Coronary artery (tissue), 2 donors: Measurements from ENCODE around the gene DEDD2.
A peak's percentile ranks its signal among the peaks of the same experiment; 100 is the strongest.

Experiments used
- DNase-seq: peaks from one replicate; pipeline ENCODE4 v3.0.0-alpha.2; 2017; ENCODE audit warnings: low spot score
- H3K27ac ChIP-seq, 2 donors: fragments of 200-600 bp; sonication (generic); one replicate each; pipeline ENCODE4 v1.5.1; 2016 to 2019
- H3K4me3 ChIP-seq: fragments of 200-600 bp; sonication (generic); 2 replicates; pipeline ENCODE4 v1.5.1; 2016; ENCODE audit warnings: mild to moderate bottlenecking, moderate library complexity
- TF ChIP-seq, protein P1 (sequence below): fragments of 200-600 bp; sonication (generic); IDR thresholded peaks from one replicate; pipeline ENCODE4 v1.5.1; 2019; ENCODE audit warnings: antibody characterized with exemption

Gene DEDD2

GRCh38 chr19:42246143-42246921 lies 28.9 kb upstream of the DEDD2 start:
- DNase-seq = peak; percentile 90
- TF ChIP-seq, protein P1, sequence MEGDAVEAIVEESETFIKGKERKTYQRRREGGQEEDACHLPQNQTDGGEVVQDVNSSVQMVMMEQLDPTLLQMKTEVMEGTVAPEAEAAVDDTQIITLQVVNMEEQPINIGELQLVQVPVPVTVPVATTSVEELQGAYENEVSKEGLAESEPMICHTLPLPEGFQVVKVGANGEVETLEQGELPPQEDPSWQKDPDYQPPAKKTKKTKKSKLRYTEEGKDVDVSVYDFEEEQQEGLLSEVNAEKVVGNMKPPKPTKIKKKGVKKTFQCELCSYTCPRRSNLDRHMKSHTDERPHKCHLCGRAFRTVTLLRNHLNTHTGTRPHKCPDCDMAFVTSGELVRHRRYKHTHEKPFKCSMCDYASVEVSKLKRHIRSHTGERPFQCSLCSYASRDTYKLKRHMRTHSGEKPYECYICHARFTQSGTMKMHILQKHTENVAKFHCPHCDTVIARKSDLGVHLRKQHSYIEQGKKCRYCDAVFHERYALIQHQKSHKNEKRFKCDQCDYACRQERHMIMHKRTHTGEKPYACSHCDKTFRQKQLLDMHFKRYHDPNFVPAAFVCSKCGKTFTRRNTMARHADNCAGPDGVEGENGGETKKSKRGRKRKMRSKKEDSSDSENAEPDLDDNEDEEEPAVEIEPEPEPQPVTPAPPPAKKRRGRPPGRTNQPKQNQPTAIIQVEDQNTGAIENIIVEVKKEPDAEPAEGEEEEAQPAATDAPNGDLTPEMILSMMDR = peak; percentile 62
- Histone ChIP-seq H3K27ac (peak overlapping the region; percentile 50 to 71), H3K4me3 (no peak overlapping the region)

DNA sequence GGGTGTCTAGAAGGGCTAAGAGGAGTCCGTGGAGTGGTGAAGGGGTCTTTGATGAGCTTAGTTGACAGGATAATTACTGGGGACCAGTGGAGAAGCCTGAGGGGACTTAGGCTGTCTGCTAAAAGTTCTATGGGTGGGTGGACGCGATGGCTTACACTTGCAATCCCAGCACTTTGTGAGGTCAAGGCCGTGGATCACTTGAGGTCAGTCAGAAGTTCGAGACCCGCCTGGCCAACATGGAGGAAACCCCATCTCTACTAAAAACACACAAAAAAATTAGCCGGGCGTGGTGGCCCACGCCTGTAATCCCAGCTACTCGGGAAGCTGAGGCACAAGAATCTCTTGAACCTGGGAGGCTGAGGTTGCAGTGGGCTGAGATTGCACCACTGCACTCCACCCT lies 27.8 kb upstream of the DEDD2 start:
- DNase-seq = no peak
- H3K27ac ChIP-seq = peak overlapping the region; percentile 85 to 94
- peak overlapping the region; percentile 90 for H3K4me3 ChIP-seq
- TF ChIP-seq, protein P1 = no peak

DNA sequence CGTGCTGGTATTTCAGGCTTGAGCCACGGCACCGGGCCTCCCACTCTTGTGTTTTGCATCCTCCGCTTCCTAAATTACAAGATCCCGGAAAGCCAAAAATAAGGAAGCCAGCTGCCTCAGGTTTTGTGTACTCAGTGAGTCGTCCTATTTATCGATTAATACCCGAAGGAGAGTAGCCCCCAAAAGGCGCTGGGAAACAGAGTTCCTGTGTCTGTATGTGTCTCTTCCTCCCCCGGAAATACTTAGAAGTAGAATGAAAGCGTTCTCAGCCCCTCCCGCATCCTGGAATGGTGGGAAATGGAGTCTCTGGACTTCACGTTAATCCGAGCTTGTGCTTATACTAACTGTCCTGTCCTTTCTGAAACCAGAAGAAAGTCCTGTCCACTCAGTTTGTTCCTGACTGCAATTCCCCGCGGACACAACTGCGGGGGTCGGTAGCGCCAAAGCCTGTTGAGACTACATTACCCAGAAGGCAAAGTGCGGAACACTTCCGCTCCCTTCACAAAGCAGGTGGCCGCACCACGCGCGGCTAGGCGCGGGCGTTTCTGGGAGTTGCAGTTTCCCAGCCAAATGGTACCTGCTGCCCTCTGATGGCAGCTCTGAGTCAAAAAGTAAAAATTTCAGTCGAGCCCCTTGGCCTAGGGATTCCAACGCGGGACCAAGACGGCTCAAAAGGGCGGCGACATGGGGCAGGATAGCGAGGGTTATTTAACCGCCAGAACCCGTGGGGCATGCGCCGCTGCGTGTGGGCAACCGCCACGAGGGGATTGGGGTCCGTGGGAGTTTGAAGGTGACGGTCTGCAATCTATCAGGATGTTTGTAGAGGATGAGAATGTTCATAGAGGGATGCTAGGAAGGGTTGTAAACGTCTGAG lies 27.1 kb upstream of the DEDD2 start:
- H3K4me3 ChIP-seq = peak overlapping the region; percentile 90
- DNase-seq = peak; percentile 97
- TF ChIP-seq, protein P1 = peak; percentile 34
- peak overlapping the region; percentile 85 to 94 for H3K27ac ChIP-seq

DNA sequence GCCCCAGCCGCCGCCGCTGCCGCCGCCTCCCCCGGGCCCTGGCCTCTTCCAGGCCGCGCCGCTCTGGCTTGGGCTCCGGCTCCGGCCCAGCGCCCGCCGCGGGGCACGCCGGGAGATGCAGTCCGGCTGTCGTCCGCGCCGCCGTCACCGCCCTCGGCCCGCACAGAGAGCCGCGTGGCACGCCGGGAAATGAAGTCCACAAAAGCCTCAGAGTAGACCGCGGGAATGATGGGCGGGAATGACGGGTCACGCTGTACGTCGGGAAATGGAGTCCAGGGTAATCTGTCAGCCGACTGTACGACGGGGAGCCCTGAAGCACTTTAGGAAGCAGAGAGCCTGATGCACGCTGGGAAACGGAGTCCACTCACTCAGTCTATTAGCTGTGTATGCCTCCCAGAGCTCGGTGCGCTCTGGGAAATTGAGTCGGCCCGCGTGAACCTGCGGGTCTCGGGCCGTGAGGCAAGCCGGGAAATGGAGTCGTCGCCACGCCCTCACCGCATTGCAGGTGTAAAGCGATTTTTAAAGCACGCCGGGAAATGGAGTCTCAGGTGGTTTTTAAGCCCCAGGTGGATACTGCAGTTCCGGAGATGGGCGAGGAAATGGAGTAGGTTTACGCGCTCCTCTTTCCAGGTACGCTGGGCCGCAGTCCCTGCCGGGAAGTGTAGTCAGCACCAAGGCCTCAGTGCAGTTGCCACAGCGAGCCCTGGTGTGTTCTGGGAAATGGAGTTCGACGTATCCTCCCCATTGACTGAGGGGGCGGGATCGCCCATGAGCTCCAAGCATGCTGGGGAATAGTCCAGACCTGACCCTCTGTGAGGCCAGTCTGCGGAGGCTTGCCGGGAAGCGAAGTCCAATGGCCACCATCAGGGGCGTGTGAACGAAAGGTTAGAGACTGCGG lies 25.3 kb upstream of the DEDD2 start, which contains the start of gene GSK3A:
TSS of gene GSK3A (minus strand) at position 91 of the 898 bp plus-strand sequence. CDS start 137 bp downstream, outside the sequence.
- DNase-seq = peak; percentile 100
- Histone ChIP-seq H3K4me3 (peak within 1 kb of the TSS; percentile 90), H3K27ac (peak within 1 kb of the TSS; percentile 85 to 94)
- TF ChIP-seq, protein P1 = no peak

- Histone ChIP-seq H3K4me3 (peak overlapping the region; percentile 90), H3K27ac (peak overlapping the region; percentile 85 to 94)
- DNase-seq = no peak
- TF ChIP-seq, protein P1 = no peak
Observed at GRCh38 chr19:42242069-42242511, 24.6 kb upstream of the DEDD2 start.

DNA sequence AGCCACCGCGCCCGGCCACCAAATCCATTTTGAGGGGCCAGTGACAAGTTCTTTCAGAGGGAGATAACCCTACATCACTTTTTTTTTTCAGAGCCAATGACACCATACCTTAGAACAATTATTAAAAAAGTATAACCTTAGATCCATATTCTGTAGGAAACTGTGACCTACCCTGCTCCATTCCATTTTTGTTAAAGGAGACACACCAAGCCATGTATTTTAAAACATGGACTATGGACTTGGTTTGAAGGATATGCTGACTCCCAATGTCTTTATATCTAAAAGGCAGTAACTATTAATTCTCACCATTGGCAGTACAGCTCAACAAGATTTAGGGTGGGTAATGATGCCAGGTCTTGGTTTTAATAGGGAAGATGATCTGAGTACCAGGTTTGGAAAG lies 23.8 kb upstream of the DEDD2 start:
- TF ChIP-seq, protein P1 = no peak
- DNase-seq = no peak
- H3K27ac ChIP-seq = peak overlapping the region in 1 of 2 donors; percentile 85
- peak overlapping the region; percentile 90 for H3K4me3 ChIP-seq
